ENCODE results near the gene RTP2. TPM values are rescaled to one million over a fixed set of nuclear protein-coding genes. Genes with fewer than 3 reads are reported as not detected.
A peak's percentile ranks its signal among the peaks of the same experiment; 100 is the strongest.

Gene RTP2
- total and polyA plus RNA-seq, 3 donors from 2014 or later, result 0.37 to 0.79 (median 0.71) TPM

- H3K4me1 ChIP-seq, result no peaks in the 10 kb centered on the region
- WGBS, 2 donors, result 95 to 97% methylated on average over 2 of the region's 2 CpGs
- DNase-seq, result no peak
- no peaks in the 10 kb centered on the region for H3K36me3 ChIP-seq (ENCODE audit: low read depth, missing control alignments)
- no peak overlapping the region for H3K27ac ChIP-seq
- H3K9me3 ChIP-seq, result no peaks in the 10 kb centered on the region
- no peak overlapping the region for H3K4me3 ChIP-seq
- H3K27me3 ChIP-seq, result no peaks in the 10 kb centered on the region
- TF ChIP-seq POLR2A (IDR thresholded peaks at IDR 0.05) (no peak), CTCF (IDR thresholded peaks at IDR 0.05) (no peak)
- intact Hi-C loops (cut with DNase I; ENCODE audit: low total_unique reads), result no loop called here
These were observed 17.9 kb upstream of the RTP2 start for GRCh38 chr3:187720337-187720670.

GRCh38 chr3:187719628-187720336, 17.4 kb upstream of the RTP2 start:
- H3K9me3 ChIP-seq, result no peaks in the 10 kb centered on the region
- no peaks in the 10 kb centered on the region for H3K27me3 ChIP-seq
- H3K4me1 ChIP-seq, result no peaks in the 10 kb centered on the region
- no peak for TF ChIP-seq CTCF (IDR thresholded peaks at IDR 0.05)
- TF ChIP-seq POLR2A (IDR thresholded peaks at IDR 0.05), result no peak
- DNase-seq, result no peak
- no peak overlapping the region for H3K4me3 ChIP-seq
- 71 to 79% methylated on average over 5 to 6 of the region's 6 CpGs for WGBS, 2 donors
- H3K36me3 ChIP-seq (ENCODE audit: low read depth, missing control alignments), result no peaks in the 10 kb centered on the region
- intact Hi-C loops (cut with DNase I; ENCODE audit: low total_unique reads), result no loop called here
- H3K27ac ChIP-seq, result no peak overlapping the region

- intact Hi-C loops (cut with DNase I; ENCODE audit: low total_unique reads), result no loop called here
- H3K9me3 ChIP-seq, result no peaks in the 10 kb centered on the region
- no peaks in the 10 kb centered on the region for H3K27me3 ChIP-seq
- H3K4me3 ChIP-seq, result no peak overlapping the region
- H3K27ac ChIP-seq, result no peak overlapping the region
- no peak for DNase-seq
- 89 to 90% methylated on average over 5 of the region's 5 CpGs for WGBS, 2 donors
- TF ChIP-seq CTCF (IDR thresholded peaks at IDR 0.05), result no peak
- no peak for TF ChIP-seq POLR2A (IDR thresholded peaks at IDR 0.05)
- no peaks in the 10 kb centered on the region for H3K36me3 ChIP-seq (ENCODE audit: low read depth, missing control alignments)
- H3K4me1 ChIP-seq, result no peaks in the 10 kb centered on the region
These were observed 16.4 kb upstream of the RTP2 start for GRCh38 chr3:187718802-187719201.

GRCh38 chr3:187717572-187717971, 15.2 kb upstream of the RTP2 start:
- Histone ChIP-seq H3K36me3 (ENCODE audit: low read depth, missing control alignments) (no peaks in the 10 kb centered on the region), H3K27me3 (no peaks in the 10 kb centered on the region), H3K4me3 (no peak overlapping the region), H3K27ac (no peak overlapping the region), H3K4me1 (no peaks in the 10 kb centered on the region), H3K9me3 (no peaks in the 10 kb centered on the region)
- intact Hi-C loops (cut with DNase I; ENCODE audit: low total_unique reads), result no loop called here
- TF ChIP-seq CTCF (IDR thresholded peaks at IDR 0.05) (no peak), POLR2A (IDR thresholded peaks at IDR 0.05) (no peak)
- DNase-seq, result no peak
- whole genome bisulfite sequencing, 2 donors, result 64 to 65% methylated on average over 1 of the region's 1 CpG

GRCh38 chr3:187714404-187714979, 12.1 kb upstream of the RTP2 start:
- WGBS, 2 donors, result 16 to 22% methylated on average over 4 of the region's 4 CpGs

More at GRCh38 chr3:187714404-187714979, 12.1 kb upstream of the RTP2 start:
- H3K27me3 ChIP-seq, result no peaks in the 10 kb centered on the region
- TF ChIP-seq POLR2A (IDR thresholded peaks at IDR 0.05) (no peak), CTCF (IDR thresholded peaks at IDR 0.05) (peak; percentile 79 to 93 (median 90))
- H3K27ac ChIP-seq, result no peak overlapping the region
- H3K4me1 ChIP-seq, result no peaks in the 10 kb centered on the region
- intact Hi-C loops (cut with DNase I; ENCODE audit: low total_unique reads), result no loop called here
- no peak overlapping the region for H3K4me3 ChIP-seq
- no peaks in the 10 kb centered on the region for H3K36me3 ChIP-seq (ENCODE audit: low read depth, missing control alignments)
- H3K9me3 ChIP-seq, result no peaks in the 10 kb centered on the region
- peak; percentile 88 for DNase-seq
